HepG2 (cell line): ENCODE data around the gene CADM4. TPM values are rescaled to one million over a fixed set of nuclear protein-coding genes. Genes with fewer than 3 reads are reported as not detected.

ENCODE experiments used
- ATAC-seq: fragments of 200-7000 bp; cut with Tn5 transposase; 3 replicates; pipeline ENCODE4 v1.9.1; 2020; ENCODE audit warnings: mild to moderate bottlenecking, moderate library complexity
- BruUV-seq: library from RNA; stranded (reverse); fragments of 400-500 nt; replicated peaks from 2 replicates; lab custom pipeline; 2021; lab: Mats Ljungman, UMichigan
- CTCF ChIA-PET: fragments of 300-600 bp; formaldehyde crosslinking; extraction: SDS; loops from one replicate; lab custom pipeline; 2021; ENCODE audit warnings: low total read pairs, inconsistent platforms, low intra/inter-chr PET ratio; lab: Yijun Ruan, JAX
- POLR2A ChIA-PET: fragments of 350-600 bp; sonication (Branson Sonifier 250); formaldehyde crosslinking; loops from one replicate; lab custom pipeline; 2020; ENCODE audit warnings: antibody characterized with exemption, inconsistent platforms; lab: Yijun Ruan, JAX
- DNase-seq: peaks from one replicate; pipeline ENCODE4 v3.0.0-alpha.2; 2015; ENCODE audit warnings: low spot score
- FAIRE-seq: peaks from 3 replicates; lab custom pipeline; 2011; peaks lifted over from hg19 to GRCh38; lab: Jason Lieb, UNC
- H2AFZ ChIP-seq: one replicate; pipeline ENCODE4 v1.6.1; 2011; ENCODE audit warnings: low read length, inconsistent platforms
- H3K27ac ChIP-seq: fragments of 300-600 bp; 3 replicates; pipeline ENCODE4 v1.8.0; 2011; ENCODE audit warnings: mixed run types, mild to moderate bottlenecking, mixed read lengths, low read length, inconsistent platforms; ENCODE audit not compliant: insufficient read depth; ENCODE audit errors: extremely low read length
- H3K27me3 ChIP-seq, 2 experiments: fragments of 200-600 bp in 1 of 2; 2 replicates in 1 of 2; 3 replicates in 1 of 2; pipeline versions ENCODE4 v1.6.0 to v1.8.0; 2011; ENCODE audit warnings: low read length in 2 of 2, mild to moderate bottlenecking in 2 of 2, moderate library complexity in 2 of 2, inconsistent platforms in 1 of 2; ENCODE audit not compliant: insufficient read depth in 2 of 2, control insufficient read depth in 1 of 2
- H3K36me3 ChIP-seq, 2 experiments: fragments of 200-600 bp in 1 of 2; replicated peaks in 1 of 2; 2 replicates in 1 of 2; 3 replicates in 1 of 2; pipeline versions ENCODE4 v1.5.1 to v1.8.0; 2011; ENCODE audit warnings: low read length in 2 of 2, inconsistent platforms in 1 of 2; ENCODE audit not compliant: insufficient read depth in 2 of 2, control insufficient read depth in 1 of 2
- H3K4me1 ChIP-seq: 2 replicates; pipeline ENCODE4 v1.5.1; 2012; ENCODE audit warnings: low read length, inconsistent platforms; ENCODE audit not compliant: insufficient read depth
- H3K4me2 ChIP-seq: 2 replicates; pipeline ENCODE4 v1.6.0; 2011; ENCODE audit warnings: low read depth, low read length, inconsistent platforms
- H3K4me3 ChIP-seq, 3 experiments: fragments of 200-600 bp in 1 of 3; sonication (generic), shearing (Covaris generic) in 1 of 3; replicated peaks in 1 of 3; 2 replicates each; pipeline ENCODE4 v1.5.1; 2011 to 2016; ENCODE audit warnings: low read length in 3 of 3, inconsistent platforms in 2 of 3, low read depth in 2 of 3, mild to moderate bottlenecking in 2 of 3, control low read depth in 1 of 3, mixed read lengths in 1 of 3; ENCODE audit not compliant: insufficient read depth in 1 of 3
- H3K79me2 ChIP-seq: one replicate; pipeline ENCODE4 v1.6.1; 2011; ENCODE audit warnings: low read length, inconsistent platforms; ENCODE audit not compliant: insufficient read depth
- H3K9ac ChIP-seq: 2 replicates; pipeline ENCODE4 v1.6.0; 2011; ENCODE audit warnings: mild to moderate bottlenecking, low read depth, low read length, inconsistent platforms; ENCODE audit not compliant: insufficient read depth
- H3K9me3 ChIP-seq: 2 replicates; pipeline ENCODE4 v1.5.1; 2012; ENCODE audit warnings: mild to moderate bottlenecking, low read length
- H4K20me1 ChIP-seq: 2 replicates; pipeline ENCODE4 v1.6.0; 2011; ENCODE audit warnings: inconsistent platforms, mild to moderate bottlenecking, low read length, moderate library complexity; ENCODE audit not compliant: insufficient read depth
- ASH2L ChIP-seq: fragments of 300-600, 200-600 bp; sonication (generic); IDR thresholded peaks from 2 replicates; pipeline ENCODE4 v1.7.0; 2017; ENCODE audit warnings: low read depth, mild to moderate bottlenecking, moderate library complexity, mixed read lengths, low read length; ENCODE audit not compliant: insufficient read length
- BHLHE40 ChIP-seq: IDR thresholded peaks from 2 replicates; pipeline ENCODE4 v1.6.1; 2011; ENCODE audit warnings: low read length, improper control_type of control experiment
- CBX1 ChIP-seq: IDR thresholded peaks from one replicate; pipeline ENCODE4 v1.6.1; 2016; ENCODE audit warnings: antibody characterized with exemption, low read depth
- CREB3 ChIP-seq: sonication (generic); formaldehyde crosslinking; IDR thresholded peaks from 2 replicates; pipeline ENCODE4 v1.5.0; 2020; ENCODE audit warnings: missing genetic modification reagents
- PRDM10 ChIP-seq: sonication (generic); formaldehyde crosslinking; IDR thresholded peaks from 2 replicates; pipeline ENCODE4 v1.4.0; 2020; ENCODE audit warnings: low read depth, missing genetic modification reagents
- TBX2 ChIP-seq: sonication (generic); formaldehyde crosslinking; IDR thresholded peaks from 2 replicates; pipeline ENCODE4 v1.5.0; 2020; ENCODE audit warnings: missing genetic modification reagents, mild to moderate bottlenecking, borderline replicate concordance
- U2AF2 ChIP-seq: fragments of 200-400 bp; formaldehyde crosslinking; IDR thresholded peaks from 2 replicates; pipeline ENCODE4 v1.6.1; 2017; ENCODE audit warnings: low read depth, mild to moderate bottlenecking, low read length
- ZNF30 ChIP-seq: sonication (generic); formaldehyde crosslinking; IDR thresholded peaks from 2 replicates; pipeline ENCODE4 v1.5.0; 2020; ENCODE audit warnings: mild to moderate bottlenecking, missing genetic modification reagents
- ZNF589 ChIP-seq: sonication (generic); formaldehyde crosslinking; conservative IDR thresholded peaks from 2 replicates; pipeline ENCODE4 v1.8.0; 2022; ENCODE audit warnings: mild to moderate bottlenecking, moderate library complexity, missing genetic modification reagents
- ZNF607 ChIP-seq: sonication (generic); formaldehyde crosslinking; IDR thresholded peaks from 2 replicates; pipeline ENCODE4 v1.5.1; 2020; ENCODE audit warnings: missing genetic modification reagents, mild to moderate bottlenecking, borderline replicate concordance
- WGBS: methylation state at CpG from one replicate; pipeline ENCODE4 v1.1.6; 2017; ENCODE audit warnings: low lambda C conversion rate; 5-methylcytosine and 5-hydroxymethylcytosine counted together
- in situ Hi-C: cut with HindIII; loops from 2 replicates; pipeline ENCODE4 v1.10.0; 2017; ENCODE audit warnings: low pct_unique_long_range_greater_than_20kb; ENCODE audit not compliant: extremely low pct_ligation_motif_present
- intact Hi-C: fragments of 100-400 bp; cut with micrococcal nuclease; formaldehyde crosslinking; loops from one replicate; pipeline ENCODE4 v1.10.0; 2022; ENCODE audit not compliant: unreplicated experiment
- polyA plus RNA-seq, 8 experiments: library from polyadenylated mRNA; depleted of rRNA in 3 of 8; stranded (reverse) in 7 of 8; unstranded in 1 of 8; fragments of >200 nt; fragmentation: Illumina TruSeq in 4 of 8; extraction: Trizol in 4 of 8; gene quantifications; 2 replicates each; pipeline versions ENCODE4 v1.2.1 to v1.2.3, GENCODE V29; 2011 to 2016; ENCODE audit warnings: low read depth in 4 of 8, missing spikeins in 1 of 8, mixed read lengths in 1 of 8; ENCODE audit not compliant: insufficient read depth in 1 of 8
- total RNA-seq, 5 experiments: library from RNA; depleted of rRNA; stranded (reverse); fragments of >200 nt; fragmentation: Illumina TruSeq; extraction: Trizol; gene quantifications; 2 replicates each; pipeline ENCODE4 v1.2.3, GENCODE V29; 2016; ENCODE audit warnings: low read depth in 1 of 5
- TF ChIP-seq, protein P1 (sequence below): sonication (generic); formaldehyde crosslinking; IDR thresholded peaks from 2 replicates; pipeline ENCODE4 v1.5.0; 2020; ENCODE audit warnings: mild to moderate bottlenecking, missing genetic modification reagents

The CADM4 gene
- total and polyA plus RNA-seq, 2 of the 13 experiments (the other 11 are each of a cell fraction or from before 2014, with no cell fraction given) = 8.5 to 16.0 TPM

DNA sequence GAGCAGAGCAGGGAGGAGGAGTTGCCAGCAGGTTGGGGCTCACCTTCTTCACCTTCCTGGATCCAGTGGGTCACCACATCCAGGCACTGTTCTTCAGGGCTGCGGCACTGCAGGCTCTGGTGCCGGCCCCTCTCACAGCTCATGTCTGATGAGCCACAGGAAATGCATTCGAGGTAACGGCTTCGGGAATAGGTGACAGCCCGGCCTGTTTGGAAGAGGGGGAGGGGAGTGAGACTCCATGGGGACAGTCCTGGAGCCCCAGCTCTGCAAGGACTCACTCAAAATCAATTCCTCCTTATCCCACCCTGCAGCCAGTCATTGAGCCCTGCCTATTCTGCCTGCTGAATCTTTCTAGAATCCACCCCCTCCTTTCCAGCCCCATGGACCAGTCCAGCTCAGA, 16.8 kb upstream of the CADM4 start:
- no peak overlapping the region for H2AFZ ChIP-seq
- intact Hi-C loops = no loop called here
- TF ChIP-seq ZNF30 (CRISPR knock-in tag) (no peak), PRDM10 (CRISPR knock-in tag) (no peak), U2AF2 (no peak), CREB3 (CRISPR knock-in tag) (no peak), ZNF607 (CRISPR knock-in tag) (no peak), BHLHE40 (no peak), ZNF589 (CRISPR knock-in tag) (no peak), ASH2L (no peak), CBX1 (no peak), TBX2 (CRISPR knock-in tag) (no peak)
- TF ChIP-seq, protein P1, sequence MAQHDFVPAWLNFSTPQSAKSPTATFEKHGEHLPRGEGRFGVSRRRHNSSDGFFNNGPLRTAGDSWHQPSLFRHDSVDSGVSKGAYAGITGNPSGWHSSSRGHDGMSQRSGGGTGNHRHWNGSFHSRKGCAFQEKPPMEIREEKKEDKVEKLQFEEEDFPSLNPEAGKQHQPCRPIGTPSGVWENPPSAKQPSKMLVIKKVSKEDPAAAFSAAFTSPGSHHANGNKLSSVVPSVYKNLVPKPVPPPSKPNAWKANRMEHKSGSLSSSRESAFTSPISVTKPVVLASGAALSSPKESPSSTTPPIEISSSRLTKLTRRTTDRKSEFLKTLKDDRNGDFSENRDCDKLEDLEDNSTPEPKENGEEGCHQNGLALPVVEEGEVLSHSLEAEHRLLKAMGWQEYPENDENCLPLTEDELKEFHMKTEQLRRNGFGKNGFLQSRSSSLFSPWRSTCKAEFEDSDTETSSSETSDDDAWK (CRISPR knock-in tag) = no peak
- in situ Hi-C loops = no loop called here
- no peak overlapping the region for H3K9ac ChIP-seq
- H4K20me1 ChIP-seq = no peaks in the 10 kb centered on the region
- H3K79me2 ChIP-seq = no peaks in the 10 kb centered on the region
- 100% methylated on average over 1 of the region's 6 CpGs for WGBS
- H3K36me3 ChIP-seq = no peaks in the 10 kb centered on the region
- ChIA-PET CTCF (no interaction called here), POLR2A (no interaction called here)
- ATAC-seq (no peak), FAIRE-seq (no peak), DNase-seq (no peak)
- no peak overlapping the region for H3K4me2 ChIP-seq
- H3K9me3 ChIP-seq = no peaks in the 10 kb centered on the region
- H3K4me1 ChIP-seq = peaks cover 5% of the 10 kb centered on the region
- H3K27ac ChIP-seq = no peak overlapping the region
- no peaks in the 10 kb centered on the region for H3K27me3 ChIP-seq
- no peak overlapping the region for H3K4me3 ChIP-seq
- BruUV-seq = no TSS peak
